Endothelial cell (in vitro differentiated cells): Measurements from ENCODE around the gene TELO2. TPM values are rescaled to one million over a fixed set of nuclear protein-coding genes. Genes with fewer than 3 reads are reported as not detected.

ENCODE experiments used
- DNase-seq: peaks from one replicate; pipeline ENCODE4 v3.0.0; 2021; ENCODE audit warnings: low spot score
- H3K27ac Mint-ChIP-seq: one replicate; pipeline ENCODE4 v1.8.0; 2021; ENCODE audit warnings: mixed read lengths, inconsistent platforms; ENCODE audit not compliant: unreplicated experiment
- H3K27me3 Mint-ChIP-seq: one replicate; pipeline ENCODE4 v1.8.0; 2021; ENCODE audit warnings: mild to moderate bottlenecking, moderate library complexity, mixed read lengths, inconsistent platforms; ENCODE audit not compliant: unreplicated experiment
- H3K36me3 Mint-ChIP-seq: one replicate; pipeline ENCODE4 v1.8.0; 2021; ENCODE audit warnings: mild to moderate bottlenecking, low read depth, mixed read lengths, inconsistent platforms; ENCODE audit not compliant: unreplicated experiment
- H3K4me1 Mint-ChIP-seq: one replicate; pipeline ENCODE4 v1.8.0; 2021; ENCODE audit warnings: mild to moderate bottlenecking, mixed read lengths, inconsistent platforms; ENCODE audit not compliant: unreplicated experiment
- H3K4me3 Mint-ChIP-seq: one replicate; pipeline ENCODE4 v1.8.0; 2021; ENCODE audit warnings: mild to moderate bottlenecking, mixed read lengths, inconsistent platforms; ENCODE audit not compliant: unreplicated experiment
- H3K9me3 Mint-ChIP-seq: one replicate; pipeline ENCODE4 v1.8.0; 2021; ENCODE audit warnings: mixed read lengths, inconsistent platforms; ENCODE audit not compliant: unreplicated experiment
- total RNA-seq: library from RNA; stranded (reverse); fragmentation: NEBNext Ultra II Directional; extraction: Animal tissue kit (Norgen Biotek cat#: 25700); gene quantifications from one replicate; pipeline ENCODE4 v1.2.1, GENCODE V29; 2021; ENCODE audit not compliant: unreplicated experiment
- TF ChIP-seq, protein P1 (sequence below): fragments of 200-600 bp; sonication (generic); IDR thresholded peaks from one replicate; pipeline ENCODE4 v1.5.0; 2021; ENCODE audit warnings: antibody characterized with exemption; ENCODE audit not compliant: unreplicated experiment

The TELO2 gene
- total RNA-seq, 1 donor from 2014 or later: 64.5 TPM

DNA sequence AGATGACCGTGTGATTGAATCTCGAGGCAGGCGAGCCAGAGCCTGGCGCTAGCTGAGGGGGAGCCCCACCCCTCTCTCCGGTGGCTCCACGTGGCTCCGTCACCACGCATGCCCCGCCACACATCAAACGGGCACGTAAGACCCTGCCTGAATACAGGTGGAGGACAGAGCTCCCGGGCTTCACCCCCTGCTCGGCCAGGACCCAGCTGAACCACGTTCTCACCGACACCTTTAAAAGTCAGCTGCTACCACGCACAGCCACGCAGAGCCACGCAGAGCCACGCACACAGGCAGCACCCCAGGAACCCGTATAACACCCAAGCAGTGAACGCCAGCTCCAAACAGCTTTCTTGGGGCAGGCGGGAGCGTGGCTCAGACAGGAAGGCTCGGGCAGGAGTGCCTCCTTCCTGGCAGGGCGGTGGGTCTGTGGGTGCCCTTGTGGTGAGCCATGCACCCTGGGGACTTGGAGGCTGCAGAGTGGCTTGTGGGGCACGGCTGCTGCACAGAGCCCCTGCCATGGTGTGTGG, 44.7 kb downstream of the TELO2 start:
- TF ChIP-seq, protein P1, sequence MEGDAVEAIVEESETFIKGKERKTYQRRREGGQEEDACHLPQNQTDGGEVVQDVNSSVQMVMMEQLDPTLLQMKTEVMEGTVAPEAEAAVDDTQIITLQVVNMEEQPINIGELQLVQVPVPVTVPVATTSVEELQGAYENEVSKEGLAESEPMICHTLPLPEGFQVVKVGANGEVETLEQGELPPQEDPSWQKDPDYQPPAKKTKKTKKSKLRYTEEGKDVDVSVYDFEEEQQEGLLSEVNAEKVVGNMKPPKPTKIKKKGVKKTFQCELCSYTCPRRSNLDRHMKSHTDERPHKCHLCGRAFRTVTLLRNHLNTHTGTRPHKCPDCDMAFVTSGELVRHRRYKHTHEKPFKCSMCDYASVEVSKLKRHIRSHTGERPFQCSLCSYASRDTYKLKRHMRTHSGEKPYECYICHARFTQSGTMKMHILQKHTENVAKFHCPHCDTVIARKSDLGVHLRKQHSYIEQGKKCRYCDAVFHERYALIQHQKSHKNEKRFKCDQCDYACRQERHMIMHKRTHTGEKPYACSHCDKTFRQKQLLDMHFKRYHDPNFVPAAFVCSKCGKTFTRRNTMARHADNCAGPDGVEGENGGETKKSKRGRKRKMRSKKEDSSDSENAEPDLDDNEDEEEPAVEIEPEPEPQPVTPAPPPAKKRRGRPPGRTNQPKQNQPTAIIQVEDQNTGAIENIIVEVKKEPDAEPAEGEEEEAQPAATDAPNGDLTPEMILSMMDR: no peak
- no peak overlapping the region for H3K27ac Mint-ChIP-seq
- H3K4me1 Mint-ChIP-seq: peaks cover 44% of the 10 kb centered on the region
- peak overlapping the region; percentile 80 for H3K4me3 Mint-ChIP-seq
- H3K36me3 Mint-ChIP-seq: peaks cover 41% of the 10 kb centered on the region
- no peak for DNase-seq
- H3K27me3 Mint-ChIP-seq: peaks cover 7% of the 10 kb centered on the region
- H3K9me3 Mint-ChIP-seq: no peaks in the 10 kb centered on the region

DNA sequence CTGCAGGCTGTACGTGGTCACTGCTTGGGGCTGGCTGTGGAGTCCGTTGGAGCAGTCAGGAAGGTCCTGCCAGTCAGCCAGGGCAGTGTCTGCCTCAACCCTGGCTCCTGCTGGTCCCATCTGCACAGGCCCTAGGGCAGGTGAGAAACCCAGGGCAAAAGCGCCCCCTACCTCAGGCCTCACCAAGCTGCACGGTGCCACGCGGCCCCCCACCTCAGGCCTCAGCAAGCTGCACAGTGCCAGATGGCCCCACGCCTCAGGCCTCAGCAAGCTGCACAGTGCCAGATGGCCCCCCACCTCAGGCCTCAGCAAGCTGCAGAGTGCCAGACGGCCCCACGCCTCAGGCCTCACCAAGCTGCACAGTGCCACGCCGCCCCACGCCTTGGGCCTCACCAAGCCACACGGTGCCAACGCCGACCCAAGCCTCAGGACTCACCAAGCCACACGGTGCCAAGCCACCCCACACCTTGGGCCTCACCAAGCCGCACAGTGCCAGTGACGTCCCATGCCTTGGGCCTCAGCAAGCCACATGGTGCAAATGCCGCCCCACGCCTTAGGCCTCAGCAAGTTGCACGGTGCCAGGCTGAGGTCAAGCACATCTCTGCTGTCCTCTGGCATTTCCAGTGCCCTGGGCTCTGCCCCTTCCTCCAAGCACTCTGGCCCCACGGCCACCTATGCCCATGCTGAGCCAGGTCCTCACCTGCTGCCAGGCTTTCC, 45.8 kb downstream of the TELO2 start:
- Mint-ChIP-seq H3K27me3 (peaks cover 6% of the 10 kb centered on the region), H3K4me3 (no peak overlapping the region), H3K36me3 (peaks cover 45% of the 10 kb centered on the region), H3K27ac (no peak overlapping the region), H3K4me1 (peaks cover 50% of the 10 kb centered on the region), H3K9me3 (no peaks in the 10 kb centered on the region)
- TF ChIP-seq, protein P1: no peak
- no peak for DNase-seq

DNA sequence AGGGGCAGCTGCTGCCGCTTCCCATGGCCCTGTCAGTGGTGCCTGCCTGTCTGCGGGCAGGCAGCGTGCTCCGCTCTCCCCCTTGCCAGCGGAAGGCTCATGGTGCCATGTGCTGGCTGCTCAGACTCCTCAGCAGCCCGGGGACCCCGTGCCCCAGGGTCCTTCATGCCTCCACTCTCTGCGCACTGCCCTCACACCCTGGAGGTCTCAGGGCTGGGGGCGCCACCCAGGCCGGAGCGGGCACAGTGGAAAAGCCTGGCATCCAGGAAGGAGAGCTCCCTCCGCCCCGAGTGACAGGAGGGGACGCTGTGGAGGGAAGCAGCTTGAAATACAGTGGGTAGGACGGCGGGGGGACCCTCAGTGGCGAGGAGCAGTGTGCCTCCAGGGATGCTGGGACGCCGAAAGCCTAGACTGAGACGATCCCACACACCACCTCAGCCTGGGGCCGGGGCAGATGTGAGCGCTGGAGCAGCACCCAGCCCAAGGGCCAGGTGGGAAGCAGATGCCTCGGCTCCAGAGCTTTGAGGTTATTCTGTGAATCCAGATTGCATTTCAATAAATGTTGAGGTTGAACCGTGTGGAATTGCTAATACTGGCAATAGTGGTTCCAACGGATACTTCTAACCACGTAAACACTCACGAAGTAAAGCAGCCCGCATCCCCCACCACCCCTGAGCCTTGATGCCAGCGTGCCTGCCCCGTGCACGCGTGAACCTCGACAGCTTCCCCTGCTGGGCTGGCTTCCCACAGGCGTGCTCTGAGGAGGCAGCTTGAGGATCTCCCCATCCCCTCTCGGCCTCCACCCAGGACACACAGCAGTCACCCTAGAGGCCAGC, 46.8 kb downstream of the TELO2 start:
- Mint-ChIP-seq H3K9me3 (no peaks in the 10 kb centered on the region), H3K27ac (no peak overlapping the region), H3K4me3 (peak overlapping the region; percentile 76), H3K27me3 (peaks cover 2% of the 10 kb centered on the region), H3K36me3 (peaks cover 43% of the 10 kb centered on the region), H3K4me1 (peaks cover 50% of the 10 kb centered on the region)
- no peak for DNase-seq
- TF ChIP-seq, protein P1: no peak

DNA sequence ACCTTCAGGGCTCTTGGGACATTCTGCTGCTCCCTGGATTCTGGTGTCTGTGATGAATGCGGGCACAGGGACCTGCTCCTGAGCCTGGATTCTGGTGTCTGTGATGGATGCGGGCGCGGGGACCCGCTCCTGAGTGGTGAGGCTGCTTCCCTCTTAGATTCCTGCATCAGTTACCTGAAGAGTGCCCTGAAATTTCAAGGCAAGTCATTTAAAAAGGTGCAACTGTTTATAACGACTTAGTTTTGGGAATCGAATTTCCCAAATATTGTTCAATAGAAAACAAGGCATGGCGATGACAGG, 47.3 kb downstream of the TELO2 start:
- no peak for DNase-seq
- Mint-ChIP-seq H3K4me1 (peaks cover 50% of the 10 kb centered on the region), H3K27ac (peak overlapping the region; percentile 81), H3K4me3 (peak overlapping the region; percentile 76), H3K36me3 (peaks cover 43% of the 10 kb centered on the region), H3K27me3 (peaks cover 4% of the 10 kb centered on the region), H3K9me3 (no peaks in the 10 kb centered on the region)
- TF ChIP-seq, protein P1: no peak
